HEK293T (cell line): ENCODE measurements around the gene TEF.

Experiments
- BHLHE40 ChIP-seq: fragments of 450-650 bp; IDR thresholded peaks from 2 replicates; pipeline ENCODE4 v1.6.1; 2016; ENCODE audit warnings: mild to moderate bottlenecking, moderate library complexity, borderline replicate concordance
- ELF4 ChIP-seq: fragments of 450-650 bp; IDR thresholded peaks from 2 replicates; pipeline ENCODE4 v1.6.1; 2017; ENCODE audit warnings: antibody characterized with exemption
- HDGF ChIP-seq: fragments of 450-650 bp; IDR thresholded peaks from 2 replicates; pipeline ENCODE4 v1.6.1; 2017; ENCODE audit warnings: antibody characterized with exemption, borderline replicate concordance

DNA sequence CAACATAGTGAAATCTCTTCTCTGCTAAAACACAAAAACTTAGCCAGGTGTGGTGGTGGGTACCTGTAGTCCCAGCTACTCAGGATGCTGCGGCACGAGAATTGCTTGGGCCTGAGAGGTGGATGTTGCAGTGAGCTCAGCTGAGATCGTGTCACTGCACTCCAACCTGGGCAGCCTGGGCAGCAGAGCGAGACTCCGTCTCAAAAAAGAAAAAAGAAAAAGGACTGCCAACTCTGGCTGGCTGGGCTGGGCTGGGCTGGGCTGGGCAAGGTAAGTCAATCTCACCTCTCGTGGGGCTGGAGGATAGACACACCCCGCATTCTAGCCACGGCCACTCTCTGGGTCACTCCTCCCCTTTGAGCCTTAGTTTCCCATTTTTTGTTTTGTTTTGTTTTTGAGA lies 26.9 kb downstream of the TEF start:
- TF ChIP-seq BHLHE40 = no peak
- TF ChIP-seq ELF4 = no peak
- no peak for TF ChIP-seq HDGF
